Activated CD4-positive, alpha-beta T cell treated with anti-CD3 and anti-CD28 coated beads, Interleukin-2, amount 50 U/mL, for 48 hours (primary cell): ENCODE results near the gene CEP350.
"Not testable (repeated sequence)": the region's sequence is repeated elsewhere in the genome, so short reads cannot be mapped to it uniquely, and the experiment has no call there.

ENCODE experiments used
- DNase-seq, 2 experiments: peaks; one replicate each; pipeline ENCODE4 v3.0.0-alpha.2; 2020

CEP350 gene

DNA sequence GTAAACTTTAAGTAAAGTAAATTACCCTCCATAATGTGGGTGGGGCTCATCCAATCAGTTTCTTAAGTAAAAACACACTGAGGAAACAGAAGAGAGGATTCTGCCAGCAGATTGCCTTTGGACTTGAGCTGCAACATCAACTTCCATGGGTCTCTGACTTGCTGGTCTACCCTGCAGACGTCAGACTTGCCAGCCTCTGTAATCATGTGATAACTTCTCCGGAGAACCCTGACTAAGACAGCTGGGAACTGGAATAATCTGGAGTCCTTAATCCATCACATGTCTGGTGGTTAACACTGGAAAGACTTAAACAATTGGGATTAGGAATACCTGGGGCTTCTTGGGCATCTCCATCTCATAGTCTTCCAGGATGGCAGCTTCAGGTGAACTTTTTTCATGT, 13.2 kb upstream of the CEP350 start:
- DNase-seq = no peak

GRCh38 chr1:179950651-179951050, 4.0 kb upstream of the CEP350 start:
- no peak for DNase-seq

- no peak for DNase-seq
Measured at GRCh38 chr1:179951383-179952144, 3.0 kb upstream of the CEP350 start.

GRCh38 chr1:179952186-179952585, 2.4 kb upstream of the CEP350 start:
- no peak for DNase-seq

- DNase-seq = peak; percentile 51 to 56
Measured at GRCh38 chr1:179953974-179954492, 577 bp upstream of the CEP350 start.

- no peak for DNase-seq
Measured at GRCh38 chr1:179955287-179955680, 674 bp downstream of the CEP350 start.

- no peak for DNase-seq
Measured at GRCh38 chr1:179955731-179956130, 1.1 kb downstream of the CEP350 start.

DNA sequence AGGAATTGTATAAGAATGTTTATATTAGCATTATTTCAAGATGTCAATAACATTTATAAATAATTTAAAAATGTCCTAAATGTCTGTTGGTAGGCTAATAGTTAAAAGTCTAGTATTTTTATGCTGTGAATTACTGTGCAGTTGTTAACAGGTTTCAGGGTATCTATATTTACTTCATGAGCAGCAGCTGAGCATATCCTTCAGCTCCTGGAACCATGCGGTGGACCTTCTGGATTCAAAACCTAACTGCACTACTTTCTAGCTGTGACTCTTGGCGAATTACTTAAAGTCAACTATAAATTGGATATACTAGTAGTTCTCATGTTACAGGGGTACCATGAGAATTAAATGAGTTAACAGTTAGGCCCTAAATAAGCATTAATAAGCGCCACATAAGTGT, 3.7 kb downstream of the CEP350 start:
- DNase-seq = no peak

GRCh38 chr1:179962168-179962567, 7.6 kb downstream of the CEP350 start:
- not testable (repeated sequence) for DNase-seq

- no peak for DNase-seq
Measured at GRCh38 chr1:179966551-179966950, 11.9 kb downstream of the CEP350 start.

DNA sequence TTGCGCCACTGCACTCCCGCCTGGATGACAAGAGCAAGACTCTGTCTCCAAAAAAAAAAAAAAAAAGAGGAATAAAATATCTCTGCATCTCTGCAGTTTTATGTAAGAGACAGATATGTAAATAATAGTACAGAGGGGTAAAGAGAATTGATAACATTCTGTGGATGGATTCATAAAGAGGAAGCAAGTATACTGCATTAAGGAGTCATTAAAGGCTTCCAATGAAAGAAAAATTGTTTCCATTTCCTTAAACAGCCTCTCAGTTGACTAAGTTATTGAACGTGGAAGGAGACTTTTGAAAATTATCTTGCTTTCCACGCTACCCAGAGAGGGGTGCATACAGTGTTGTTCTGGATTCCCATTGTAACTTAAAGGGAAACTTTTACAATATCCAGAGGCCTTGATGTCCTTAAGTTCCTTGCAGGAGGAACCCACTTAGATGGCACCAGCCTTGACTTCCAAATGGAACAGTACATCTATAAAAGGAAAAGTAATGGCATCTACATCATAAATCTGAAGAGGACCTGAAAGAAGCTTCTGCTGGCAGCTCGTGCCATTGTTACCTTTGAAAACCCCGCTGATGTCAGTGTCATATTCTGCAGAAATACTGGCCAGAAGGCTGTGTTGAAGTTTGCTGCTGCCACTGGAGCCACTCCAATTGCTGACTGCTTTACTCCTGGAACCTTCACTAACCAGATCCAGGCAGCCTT, 13.8 kb downstream of the CEP350 start:
- no peak for DNase-seq

DNA sequence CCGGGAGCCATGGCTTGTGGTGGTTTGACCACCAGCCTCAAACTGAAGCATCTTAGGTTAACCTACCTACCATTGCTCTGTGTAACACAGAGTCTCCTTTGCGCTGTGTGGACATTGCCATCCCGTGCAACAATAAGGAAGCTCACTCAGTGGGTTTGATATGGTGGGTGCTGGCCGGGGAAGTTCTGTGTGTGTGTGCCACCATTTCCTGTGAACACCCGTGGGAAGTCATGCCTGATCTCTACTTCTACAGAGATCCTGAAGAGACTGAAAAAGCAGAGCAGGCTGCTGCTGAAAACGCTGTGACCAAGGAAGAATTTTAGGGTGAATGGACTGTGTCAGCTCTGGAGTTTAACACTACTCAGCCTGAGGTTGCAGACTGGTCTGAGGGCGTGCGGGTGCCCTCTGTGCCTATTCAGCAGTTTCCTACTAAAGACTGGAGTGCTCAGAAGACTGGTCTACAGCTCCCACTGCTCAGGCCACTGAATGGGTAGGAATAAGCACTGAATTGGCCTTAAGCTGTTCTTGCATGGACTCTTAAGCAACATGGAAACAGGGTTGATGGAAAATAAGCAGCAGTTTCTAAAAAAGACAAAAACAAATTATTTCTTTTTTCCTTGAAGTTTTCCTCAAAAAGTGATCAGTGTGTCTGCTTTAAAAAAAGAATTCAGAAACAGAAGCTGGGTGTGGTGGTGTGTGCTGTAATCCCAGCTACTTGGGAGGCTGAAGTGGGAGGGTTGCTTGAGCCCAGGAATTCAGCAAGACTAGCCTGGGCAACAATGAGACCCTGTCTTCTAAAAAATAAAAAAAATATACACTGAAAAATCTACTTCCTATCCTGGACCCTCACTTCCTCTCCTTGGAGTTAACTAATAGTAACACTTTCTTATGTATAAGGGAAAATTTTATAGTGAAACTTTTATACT, 14.6 kb downstream of the CEP350 start:
- no peak for DNase-seq

GRCh38 chr1:179969962-179970361, 15.4 kb downstream of the CEP350 start:
- no peak for DNase-seq

- DNase-seq = no peak
Measured at GRCh38 chr1:179971563-179972496, 17.2 kb downstream of the CEP350 start.

- no peak for DNase-seq
Measured at GRCh38 chr1:179973198-179974110, 18.8 kb downstream of the CEP350 start.

GRCh38 chr1:179976970-179977651, 22.5 kb downstream of the CEP350 start:
- no peak for DNase-seq

GRCh38 chr1:179978199-179979079, 23.8 kb downstream of the CEP350 start:
- DNase-seq = no peak

- DNase-seq = no peak
Measured at GRCh38 chr1:179984101-179984500, 29.5 kb downstream of the CEP350 start.

GRCh38 chr1:179984942-179985341, 30.3 kb downstream of the CEP350 start:
- DNase-seq = no peak
